ENCODE data around the gene AP1S3.
A peak's percentile ranks its signal among the peaks of the same experiment; 100 is the strongest.
"Not testable (repeated sequence)": the region's sequence is repeated elsewhere in the genome, so short reads cannot be mapped to it uniquely, and the experiment has no call there.

The AP1S3 gene

GRCh38 chr2:223801736-223802135 is 35.6 kb downstream of the AP1S3 start:
- no peak for DNase-seq (ENCODE audit: low read depth in 3 of 3)

- no peak for DNase-seq (ENCODE audit: low read depth in 3 of 3)
These were observed 36.5 kb downstream of the AP1S3 start for GRCh38 chr2:223800908-223801307.

GRCh38 chr2:223797811-223798721 is 39.3 kb downstream of the AP1S3 start:
- DNase-seq (ENCODE audit: low read depth in 3 of 3): no peak

GRCh38 chr2:223797037-223797436 is 40.3 kb downstream of the AP1S3 start:
- DNase-seq (ENCODE audit: low read depth in 3 of 3): no peak

GRCh38 chr2:223789423-223789822 is 48.0 kb downstream of the AP1S3 start:
- DNase-seq (ENCODE audit: low read depth in 3 of 3): no peak

GRCh38 chr2:223788826-223789225 is 48.6 kb downstream of the AP1S3 start:
- no peak for DNase-seq (ENCODE audit: low read depth in 3 of 3)

- DNase-seq (ENCODE audit: low read depth in 3 of 3): not testable (repeated sequence)
These were observed 49.3 kb downstream of the AP1S3 start for GRCh38 chr2:223788106-223788505.

GRCh38 chr2:223787358-223787757 is 50.0 kb downstream of the AP1S3 start:
- no peak for DNase-seq (ENCODE audit: low read depth in 3 of 3)

- DNase-seq (ENCODE audit: low read depth in 3 of 3): no peak
These were observed 50.4 kb downstream of the AP1S3 start for GRCh38 chr2:223786943-223787342.

GRCh38 chr2:223786236-223786635 is 51.1 kb downstream of the AP1S3 start:
- no peak for DNase-seq (ENCODE audit: low read depth in 3 of 3)

GRCh38 chr2:223784221-223784772 is 53.1 kb downstream of the AP1S3 start:
- DNase-seq (ENCODE audit: low read depth in 3 of 3): no peak

- DNase-seq (ENCODE audit: low read depth in 3 of 3): no peak
These were observed 54.8 kb downstream of the AP1S3 start for GRCh38 chr2:223782629-223783028.

- no peak for DNase-seq (ENCODE audit: low read depth in 3 of 3)
These were observed 55.8 kb downstream of the AP1S3 start for GRCh38 chr2:223781560-223781959.

GRCh38 chr2:223779877-223780276 is 57.5 kb downstream of the AP1S3 start:
- peak; percentile 4 to 22 (median 21) for DNase-seq (ENCODE audit: low read depth in 3 of 3)

GRCh38 chr2:223774193-223774592 is 63.2 kb downstream of the AP1S3 start:
- DNase-seq (ENCODE audit: low read depth in 3 of 3): no peak

GRCh38 chr2:223772363-223772762 is 65.0 kb downstream of the AP1S3 start:
- no peak for DNase-seq (ENCODE audit: low read depth in 3 of 3)

- no peak for DNase-seq (ENCODE audit: low read depth in 3 of 3)
These were observed 65.9 kb downstream of the AP1S3 start for GRCh38 chr2:223771475-223771874.

- DNase-seq (ENCODE audit: low read depth in 3 of 3): no peak
These were observed 69.2 kb downstream of the AP1S3 start for GRCh38 chr2:223768179-223768578.

- DNase-seq (ENCODE audit: low read depth in 3 of 3): no peak
These were observed 70.0 kb downstream of the AP1S3 start for GRCh38 chr2:223767341-223767740.

- no peak for DNase-seq (ENCODE audit: low read depth in 3 of 3)
These were observed 72.1 kb downstream of the AP1S3 start for GRCh38 chr2:223765221-223765785.

- DNase-seq (ENCODE audit: low read depth in 3 of 3): no peak
These were observed 72.6 kb downstream of the AP1S3 start for GRCh38 chr2:223764796-223765195.

- DNase-seq (ENCODE audit: low read depth in 3 of 3): no peak
These were observed 74.5 kb downstream of the AP1S3 start for GRCh38 chr2:223762853-223763252.

- DNase-seq (ENCODE audit: low read depth in 3 of 3): not testable (repeated sequence)
These were observed 75.6 kb downstream of the AP1S3 start for GRCh38 chr2:223761746-223762145.
